ENCODE data around the gene MED12L.

MED12L gene, protein sequence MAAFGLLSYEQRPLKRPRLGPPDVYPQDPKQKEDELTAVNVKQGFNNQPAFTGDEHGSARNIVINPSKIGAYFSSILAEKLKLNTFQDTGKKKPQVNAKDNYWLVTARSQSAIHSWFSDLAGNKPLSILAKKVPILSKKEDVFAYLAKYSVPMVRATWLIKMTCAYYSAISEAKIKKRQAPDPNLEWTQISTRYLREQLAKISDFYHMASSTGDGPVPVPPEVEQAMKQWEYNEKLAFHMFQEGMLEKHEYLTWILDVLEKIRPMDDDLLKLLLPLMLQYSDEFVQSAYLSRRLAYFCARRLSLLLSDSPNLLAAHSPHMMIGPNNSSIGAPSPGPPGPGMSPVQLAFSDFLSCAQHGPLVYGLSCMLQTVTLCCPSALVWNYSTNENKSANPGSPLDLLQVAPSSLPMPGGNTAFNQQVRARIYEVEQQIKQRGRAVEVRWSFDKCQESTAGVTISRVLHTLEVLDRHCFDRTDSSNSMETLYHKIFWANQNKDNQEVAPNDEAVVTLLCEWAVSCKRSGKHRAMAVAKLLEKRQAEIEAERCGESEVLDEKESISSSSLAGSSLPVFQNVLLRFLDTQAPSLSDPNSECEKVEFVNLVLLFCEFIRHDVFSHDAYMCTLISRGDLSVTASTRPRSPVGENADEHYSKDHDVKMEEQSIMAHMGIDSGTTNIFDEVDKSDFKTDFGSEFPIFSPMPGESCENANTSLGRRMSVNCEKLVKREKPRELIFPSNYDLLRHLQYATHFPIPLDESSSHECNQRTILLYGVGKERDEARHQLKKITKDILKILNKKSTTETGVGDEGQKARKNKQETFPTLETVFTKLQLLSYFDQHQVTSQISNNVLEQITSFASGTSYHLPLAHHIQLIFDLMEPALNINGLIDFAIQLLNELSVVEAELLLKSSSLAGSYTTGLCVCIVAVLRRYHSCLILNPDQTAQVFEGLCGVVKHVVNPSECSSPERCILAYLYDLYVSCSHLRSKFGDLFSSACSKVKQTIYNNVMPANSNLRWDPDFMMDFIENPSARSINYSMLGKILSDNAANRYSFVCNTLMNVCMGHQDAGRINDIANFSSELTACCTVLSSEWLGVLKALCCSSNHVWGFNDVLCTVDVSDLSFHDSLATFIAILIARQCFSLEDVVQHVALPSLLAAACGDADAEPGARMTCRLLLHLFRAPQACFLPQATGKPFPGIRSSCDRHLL (N-terminal part only)

DNA sequence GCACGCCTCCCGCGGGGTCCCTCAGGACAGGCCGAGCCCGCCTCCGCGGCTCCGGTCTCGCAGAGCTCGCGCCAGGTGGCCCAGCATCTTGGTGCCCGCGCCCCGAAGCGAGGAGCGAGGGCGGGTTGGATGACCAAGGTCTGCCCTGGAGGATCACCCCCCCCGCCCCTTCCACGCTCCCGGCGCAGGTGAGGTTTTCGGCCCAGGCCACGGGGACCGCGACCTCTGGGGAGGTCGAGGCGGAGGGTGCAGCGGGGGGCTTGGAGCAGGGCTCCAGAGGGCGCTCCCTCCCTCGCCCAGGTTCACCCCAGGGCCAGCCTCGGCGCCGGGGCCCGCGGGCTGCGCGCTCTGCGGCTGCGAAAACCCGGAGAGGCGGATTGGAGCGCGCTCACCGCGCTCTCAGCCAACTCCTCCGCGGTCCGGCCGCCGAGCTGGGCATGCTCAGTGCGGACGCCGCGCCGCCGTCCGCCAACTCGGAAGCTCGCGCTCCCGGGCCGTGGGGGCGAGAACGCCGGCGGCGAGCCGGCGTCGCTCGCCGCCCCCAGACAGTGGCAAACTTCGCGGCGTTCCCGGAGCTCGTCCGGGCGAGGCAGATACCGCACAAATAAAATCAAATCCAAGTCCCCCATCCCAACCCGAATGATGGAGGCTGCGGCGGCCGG, at the start of gene MED12L:
Gene MED12L (plus strand): TSS at position 438 of the 662 bp plus-strand sequence. CDS start 1,263 bp downstream, outside the sequence.
- DNase-seq (ENCODE audit: low read depth, low spot score), result no peak
- POLR2A ChIA-PET, result no interaction called here
- CTCF ChIA-PET, result interaction anchor here (0.7 to 4.6 kb wide), 14 partner anchors 10 to 364 kb away, joined by 3 to 25 read pairs (median 4); no protein-coding TSS in a partner anchor
- H3K4me3 ChIP-seq (ENCODE audit: low read depth, low read length), result peak within 1 kb of the TSS; percentile 57
- TF ChIP-seq, protein P1, sequence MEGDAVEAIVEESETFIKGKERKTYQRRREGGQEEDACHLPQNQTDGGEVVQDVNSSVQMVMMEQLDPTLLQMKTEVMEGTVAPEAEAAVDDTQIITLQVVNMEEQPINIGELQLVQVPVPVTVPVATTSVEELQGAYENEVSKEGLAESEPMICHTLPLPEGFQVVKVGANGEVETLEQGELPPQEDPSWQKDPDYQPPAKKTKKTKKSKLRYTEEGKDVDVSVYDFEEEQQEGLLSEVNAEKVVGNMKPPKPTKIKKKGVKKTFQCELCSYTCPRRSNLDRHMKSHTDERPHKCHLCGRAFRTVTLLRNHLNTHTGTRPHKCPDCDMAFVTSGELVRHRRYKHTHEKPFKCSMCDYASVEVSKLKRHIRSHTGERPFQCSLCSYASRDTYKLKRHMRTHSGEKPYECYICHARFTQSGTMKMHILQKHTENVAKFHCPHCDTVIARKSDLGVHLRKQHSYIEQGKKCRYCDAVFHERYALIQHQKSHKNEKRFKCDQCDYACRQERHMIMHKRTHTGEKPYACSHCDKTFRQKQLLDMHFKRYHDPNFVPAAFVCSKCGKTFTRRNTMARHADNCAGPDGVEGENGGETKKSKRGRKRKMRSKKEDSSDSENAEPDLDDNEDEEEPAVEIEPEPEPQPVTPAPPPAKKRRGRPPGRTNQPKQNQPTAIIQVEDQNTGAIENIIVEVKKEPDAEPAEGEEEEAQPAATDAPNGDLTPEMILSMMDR (IDR thresholded peaks at IDR 0.05; ENCODE audit: insufficient read depth, low read length, missing control alignments), result no peak

DNA sequence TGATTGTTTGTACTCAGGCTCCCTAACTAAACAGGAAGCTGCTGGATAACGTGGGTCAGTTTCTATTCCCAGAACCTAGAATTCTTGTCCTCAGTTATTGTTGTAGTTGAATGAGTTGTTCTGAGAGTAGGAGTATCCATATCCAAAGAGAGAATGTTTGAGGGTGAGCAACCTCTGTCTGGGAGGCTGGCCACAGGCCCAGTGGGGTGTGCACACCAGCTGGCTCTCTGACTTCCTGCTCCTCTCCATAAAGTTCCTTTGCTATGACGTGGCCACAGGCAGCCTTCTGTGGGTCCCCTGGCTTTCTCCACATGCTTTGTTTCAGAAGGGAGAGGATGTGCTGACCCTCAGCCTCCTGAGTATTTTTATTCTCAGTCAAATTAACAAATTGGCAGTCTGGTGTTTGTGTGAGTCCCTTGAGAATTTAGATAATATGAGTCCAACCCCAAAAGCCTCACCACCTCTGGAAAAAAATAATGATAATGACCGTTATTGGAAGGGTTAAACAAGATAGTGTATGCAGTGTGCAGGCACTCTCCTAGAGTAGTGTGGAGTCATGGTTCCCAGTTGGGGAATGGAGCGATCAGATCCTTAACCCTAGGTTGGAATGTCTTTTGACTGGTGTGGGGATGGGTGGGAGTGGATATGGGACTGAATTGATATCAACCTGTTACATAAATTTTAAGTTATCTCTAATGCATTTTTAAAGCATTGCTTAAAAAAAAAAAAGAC, 47.6 kb upstream of the MED12L start:
- ChIA-PET CTCF (no interaction called here), POLR2A (no interaction called here)
- no peak overlapping the region for H3K4me3 ChIP-seq (ENCODE audit: low read depth, low read length)
- TF ChIP-seq, protein P1 (IDR thresholded peaks at IDR 0.05; ENCODE audit: insufficient read depth, low read length, missing control alignments), result no peak
- DNase-seq (ENCODE audit: low read depth, low spot score), result peak; percentile 64

- TF ChIP-seq, protein P1 (IDR thresholded peaks at IDR 0.05; ENCODE audit: insufficient read depth, low read length, missing control alignments), result no peak
- no peak overlapping the region for H3K4me3 ChIP-seq (ENCODE audit: low read depth, low read length)
- DNase-seq (ENCODE audit: low read depth, low spot score), result peak; percentile 9
- POLR2A ChIA-PET, result no interaction called here
- CTCF ChIA-PET, result no interaction called here
These were observed 40.8 kb upstream of the MED12L start for GRCh38 chr3:151044706-151045105.

- POLR2A ChIA-PET, result no interaction called here
- TF ChIP-seq, protein P1 (IDR thresholded peaks at IDR 0.05; ENCODE audit: insufficient read depth, low read length, missing control alignments), result no peak
- H3K4me3 ChIP-seq (ENCODE audit: low read depth, low read length), result no peak overlapping the region
- CTCF ChIA-PET, result no interaction called here
- no peak for DNase-seq (ENCODE audit: low read depth, low spot score)
These were observed 37.8 kb upstream of the MED12L start for GRCh38 chr3:151047636-151048035.

DNA sequence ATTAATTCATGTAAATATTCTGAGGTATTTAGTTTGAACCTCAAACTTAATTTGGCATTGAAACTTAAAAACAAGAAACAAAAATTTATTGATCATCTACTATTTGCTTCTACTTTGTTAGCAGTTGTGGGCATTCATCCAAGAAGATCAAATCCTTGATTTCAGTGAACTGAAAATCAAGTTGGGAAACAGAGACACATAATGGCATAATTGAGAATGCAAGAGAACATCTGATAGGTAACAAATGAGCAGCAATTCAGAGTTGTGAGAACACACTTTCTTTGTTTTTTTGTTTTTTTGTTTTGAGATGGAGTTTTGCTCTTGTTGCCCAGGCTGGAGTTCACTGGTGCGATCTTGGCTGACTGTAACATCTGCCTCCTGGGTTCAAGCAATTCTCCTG, 33.9 kb upstream of the MED12L start:
- DNase-seq (ENCODE audit: low read depth, low spot score), result no peak
- ChIA-PET POLR2A (no interaction called here), CTCF (no interaction called here)
- TF ChIP-seq, protein P1 (IDR thresholded peaks at IDR 0.05; ENCODE audit: insufficient read depth, low read length, missing control alignments), result no peak
- no peak overlapping the region for H3K4me3 ChIP-seq (ENCODE audit: low read depth, low read length)

All from AG04449 (cell line).